NCI-H1417 (cell line): Measurements from ENCODE around the gene ANGEL1.

Source experiments
- DNase-seq, 3 experiments: peaks; one replicate each; lab custom pipeline; 2025; lab: John Stamatoyannopoulos, UW

ANGEL1 gene

DNA sequence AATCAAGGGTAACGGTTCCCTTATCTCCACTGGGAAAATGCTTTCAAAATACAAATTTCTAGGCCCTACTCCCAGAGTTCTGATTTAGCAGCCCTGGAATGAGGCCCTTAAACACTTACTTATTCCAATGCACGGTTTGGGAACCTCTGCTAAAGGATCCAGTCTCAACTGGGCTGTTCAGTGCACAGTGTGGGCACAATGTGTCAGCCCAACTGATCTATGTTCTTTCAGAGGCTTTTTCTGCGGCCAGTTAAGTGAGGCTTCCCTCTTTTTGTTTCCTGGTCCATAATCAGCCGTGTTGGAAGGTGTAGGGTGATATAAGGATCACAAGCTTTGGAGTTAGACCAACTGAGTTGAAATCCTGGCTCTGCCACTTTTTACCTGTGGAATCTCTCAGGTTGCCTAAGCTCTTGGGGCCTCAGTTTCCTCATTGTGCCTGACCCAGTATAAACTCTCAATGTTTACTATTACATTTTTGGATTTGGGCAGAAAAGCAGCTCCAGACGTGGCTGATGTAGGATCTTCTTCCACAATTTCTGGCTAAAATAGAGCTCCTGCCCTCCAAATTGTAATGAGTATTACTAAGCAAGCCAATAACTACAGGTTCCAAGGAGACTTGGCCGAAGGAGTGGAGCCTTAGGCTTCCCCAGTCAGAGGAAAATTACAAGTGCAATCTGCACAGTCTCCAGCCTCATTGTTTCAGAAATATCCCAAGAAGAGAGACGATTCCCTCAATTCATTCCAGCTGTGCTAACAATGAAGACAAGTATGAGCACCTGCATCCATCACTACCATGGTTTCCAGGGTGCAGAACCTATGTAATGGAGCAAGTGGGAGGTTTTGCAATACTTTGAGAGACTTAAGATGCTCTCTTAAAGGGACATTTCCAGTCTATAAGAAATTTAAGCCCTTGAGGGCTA lies 2.3 kb upstream of the ANGEL1 start:
- DNase-seq = peak in 1 of 3 experiments; percentile 20

DNA sequence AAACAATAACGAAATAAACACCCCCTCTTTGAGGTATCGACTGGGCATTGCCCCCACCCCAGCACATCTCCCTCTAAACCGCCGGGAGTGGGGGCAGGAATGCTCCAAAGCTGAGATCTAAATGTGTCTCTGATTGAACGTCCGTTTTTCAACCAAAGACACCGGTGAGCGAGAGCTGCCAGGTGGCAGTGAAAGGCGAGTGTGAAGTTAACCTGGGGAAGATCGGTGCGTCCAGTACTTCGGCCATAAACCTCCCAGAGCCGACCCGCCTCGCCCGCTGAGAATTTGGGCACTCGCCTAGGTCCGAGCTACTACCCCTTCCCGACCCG lies 625 bp downstream of the ANGEL1 start:
- DNase-seq = peak; percentile 31 to 67 (median 58)

DNA sequence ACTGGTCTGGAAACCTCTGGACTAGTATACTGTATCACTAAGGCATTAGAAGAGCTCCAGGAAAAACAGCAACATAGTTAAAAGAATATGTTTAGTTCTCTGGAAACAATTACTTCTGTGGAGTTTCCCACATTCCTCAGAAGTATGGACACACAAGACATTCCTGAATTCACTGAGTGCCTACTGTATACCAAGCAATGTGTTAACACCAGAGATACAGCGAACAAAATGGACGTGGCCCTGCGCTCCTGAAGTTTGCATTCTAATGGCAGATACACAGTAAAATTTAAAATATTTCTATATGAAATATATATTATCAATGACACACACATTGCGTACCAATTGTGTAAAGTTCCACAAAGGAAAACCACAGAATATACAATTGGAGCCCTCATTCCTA lies 1.1 kb downstream of the ANGEL1 start:
- peak in 1 of 3 experiments; percentile 35 for DNase-seq

DNA sequence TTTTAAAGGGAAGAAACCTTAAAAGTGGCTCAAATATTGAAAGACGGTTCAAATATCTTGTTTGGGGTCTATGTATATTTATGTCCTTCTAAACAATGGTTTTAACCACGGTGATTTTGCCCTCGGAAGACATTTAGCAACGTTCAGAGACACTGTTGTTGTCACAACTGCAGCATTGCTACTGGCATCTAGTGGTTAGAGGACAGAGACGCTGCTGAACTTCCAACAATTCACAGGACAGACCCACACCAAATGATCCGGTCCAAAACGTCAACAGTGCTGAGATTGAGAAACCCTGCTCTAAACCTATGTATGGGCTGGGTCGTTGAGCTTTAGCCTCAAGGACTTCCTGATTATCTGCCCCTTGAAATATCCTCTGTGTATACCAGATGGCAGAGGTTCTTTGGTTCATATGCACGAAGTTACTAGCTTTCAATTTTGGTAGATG lies 1.7 kb downstream of the ANGEL1 start:
- DNase-seq = peak in 2 of 3 experiments; percentile 13 to 32

DNA sequence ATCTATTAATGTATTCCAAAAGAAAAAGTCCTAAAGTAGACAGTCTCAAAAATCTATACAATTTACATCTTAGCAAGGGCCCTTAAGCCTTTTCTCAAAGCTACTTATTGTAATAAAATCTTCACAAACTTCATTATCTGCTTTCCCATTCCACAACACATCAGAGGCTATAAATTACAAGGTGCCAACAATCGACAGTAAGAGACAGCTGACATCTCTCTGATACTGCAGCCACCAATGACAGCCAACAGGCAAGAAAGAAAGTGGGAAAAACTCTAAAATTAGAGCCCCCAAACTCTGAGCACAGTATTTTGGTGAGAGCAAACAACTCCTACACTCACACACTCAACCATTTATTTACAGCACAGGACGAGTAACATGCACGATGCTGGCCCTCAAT lies 2.2 kb downstream of the ANGEL1 start:
- no peak for DNase-seq

DNA sequence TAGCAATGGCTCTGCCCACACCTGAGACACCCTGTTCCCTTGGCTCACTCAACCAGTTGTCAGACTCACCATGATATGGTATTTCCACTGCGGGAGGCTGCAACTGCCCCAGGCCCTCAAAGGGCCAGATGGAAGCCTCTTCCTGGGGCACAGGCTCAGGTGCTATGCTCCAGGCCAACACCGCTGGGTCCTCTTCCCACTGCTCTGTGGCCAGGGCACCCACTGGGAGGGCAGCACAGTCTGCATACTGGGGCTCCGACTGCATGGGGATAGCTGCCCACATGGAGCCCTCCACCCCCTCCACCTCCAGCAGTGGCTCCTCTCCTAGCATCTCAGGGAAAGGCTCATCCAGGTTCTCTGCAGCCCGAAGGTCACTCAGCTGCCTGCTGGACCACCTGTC lies 3.7 kb downstream of the ANGEL1 start:
- no peak for DNase-seq

DNA sequence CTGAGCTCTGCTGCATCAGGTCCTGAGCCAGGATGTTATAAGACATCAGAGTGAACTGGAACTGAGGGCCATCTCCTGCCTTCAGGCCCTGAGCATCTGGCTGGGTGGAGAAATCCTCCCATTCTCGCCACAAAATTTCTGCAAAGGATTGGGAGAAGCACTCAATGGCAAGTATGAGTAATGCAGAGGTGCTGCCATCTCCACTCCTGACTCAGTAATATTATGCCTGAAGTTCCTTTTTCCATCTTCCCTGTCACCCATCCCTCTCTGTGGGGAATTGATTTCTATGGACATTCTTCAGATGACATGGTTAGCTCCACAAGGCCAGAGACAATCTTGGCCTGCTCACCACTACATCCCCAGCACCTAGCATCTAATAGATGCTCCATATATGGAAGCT lies 4.7 kb downstream of the ANGEL1 start:
- no peak for DNase-seq

DNA sequence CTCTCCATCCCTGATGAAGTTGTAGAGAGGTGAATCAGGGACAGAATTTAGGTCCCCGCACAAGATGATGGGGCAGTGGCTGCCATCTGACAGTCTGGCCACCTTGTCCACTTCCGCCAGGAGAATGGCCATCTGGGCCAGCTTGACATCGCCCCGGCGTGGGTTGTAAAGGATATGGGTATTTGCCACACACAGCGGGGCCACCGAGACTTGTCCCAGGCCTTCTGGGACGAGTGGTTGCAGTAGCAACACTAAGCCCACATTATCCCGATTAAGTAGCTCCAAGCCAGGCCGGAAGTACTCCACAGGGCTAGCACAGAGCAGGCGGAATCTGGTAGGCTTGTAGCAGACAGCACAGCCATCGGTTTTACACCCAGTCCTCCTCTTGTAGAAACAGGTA lies 6.2 kb downstream of the ANGEL1 start:
- no peak for DNase-seq

DNA sequence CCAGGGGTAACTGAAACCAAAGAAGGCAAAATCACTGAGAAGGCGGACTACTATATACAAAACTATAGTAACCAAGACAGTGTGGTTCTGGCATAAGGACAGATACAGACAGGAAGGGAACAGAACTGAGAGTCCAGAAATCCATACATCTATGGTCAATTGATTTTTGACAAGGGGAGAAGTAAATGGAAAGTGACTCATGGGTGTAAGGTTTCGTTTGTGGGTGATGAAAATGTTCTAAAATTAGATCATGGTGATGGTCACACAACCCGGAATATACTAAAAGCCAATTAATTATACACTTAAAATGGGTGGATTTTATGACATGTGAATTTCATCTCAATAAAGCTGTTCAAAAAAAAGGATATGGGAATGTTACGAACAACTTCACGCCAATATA lies 18.7 kb downstream of the ANGEL1 start:
- no peak for DNase-seq

DNA sequence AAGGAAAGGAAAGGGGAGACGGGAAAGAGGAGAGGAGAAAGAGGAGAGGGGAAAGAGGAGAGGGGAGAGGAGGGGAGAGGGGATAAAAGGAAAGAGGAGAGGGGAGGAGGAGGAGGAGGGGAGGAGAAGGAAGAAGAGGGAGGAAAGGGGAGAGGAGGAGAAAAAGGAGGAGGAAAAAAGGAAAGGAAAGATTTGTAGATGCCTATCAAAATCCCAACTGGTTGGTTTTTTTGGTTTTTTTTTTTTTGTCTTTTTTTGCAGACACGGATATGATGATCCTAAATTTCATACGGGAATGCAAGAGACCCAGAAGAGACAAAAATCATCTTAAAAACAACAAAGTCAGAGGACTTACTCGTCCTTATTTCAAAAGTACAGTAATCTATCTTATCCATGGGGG lies 19.4 kb downstream of the ANGEL1 start:
- no peak for DNase-seq

DNA sequence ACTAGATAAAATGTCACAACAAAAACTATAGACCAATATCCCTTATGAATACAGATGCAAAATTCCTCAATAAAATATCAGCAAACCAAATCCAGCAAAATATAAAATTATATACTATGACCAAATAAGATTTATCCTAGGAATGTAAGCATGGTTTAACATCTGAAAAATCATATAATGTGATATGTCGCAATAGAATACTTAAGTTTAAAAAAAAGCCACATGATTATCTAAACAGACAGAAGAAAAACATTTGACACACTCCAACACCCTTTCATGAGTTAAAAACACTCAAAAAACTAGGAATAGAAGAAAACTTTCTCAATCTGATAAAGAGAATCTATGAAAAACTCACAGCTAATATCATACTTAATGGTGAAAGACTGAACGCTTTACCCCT lies 20.3 kb downstream of the ANGEL1 start:
- DNase-seq = no peak

DNA sequence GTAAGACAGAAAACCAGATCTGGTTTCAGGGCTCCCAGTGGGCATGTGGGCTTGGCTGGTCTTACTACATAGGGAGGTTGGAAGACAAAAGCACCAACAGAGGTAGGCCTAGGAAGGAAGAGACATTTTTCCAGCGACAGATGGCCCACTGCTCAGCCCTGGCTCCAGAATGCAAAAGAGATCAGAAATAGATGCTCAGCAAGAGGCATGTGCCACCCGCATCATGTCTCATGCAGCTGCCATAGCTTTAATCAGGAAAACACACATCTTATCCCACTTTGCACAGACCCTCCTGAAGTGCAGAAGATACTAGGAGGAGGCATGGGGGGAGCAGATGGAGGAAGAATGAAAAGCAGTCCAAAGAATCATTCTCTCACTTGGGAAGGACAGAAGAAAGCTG lies 26.1 kb downstream of the ANGEL1 start:
- DNase-seq = no peak

DNA sequence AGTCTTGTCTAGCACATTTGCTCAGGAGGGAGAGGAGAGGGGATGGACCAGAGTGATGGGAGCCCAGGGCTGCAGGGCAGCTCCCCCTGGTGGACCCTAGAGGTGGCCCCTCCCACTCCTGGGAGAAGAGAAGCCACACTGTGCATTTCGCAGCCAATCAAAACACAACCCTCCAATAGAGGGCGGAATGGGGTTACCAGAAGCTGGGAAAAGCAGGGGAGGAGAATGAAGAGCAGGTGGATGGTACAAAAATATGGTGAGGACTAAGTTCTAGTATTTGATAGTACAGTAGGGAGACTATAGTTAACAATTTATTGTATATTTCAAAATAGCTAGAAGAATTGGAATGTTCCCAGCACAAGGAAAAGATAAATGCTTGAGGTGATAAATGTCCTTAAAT lies 27.8 kb downstream of the ANGEL1 start:
- DNase-seq = peak; percentile 71 to 88 (median 75)

DNA sequence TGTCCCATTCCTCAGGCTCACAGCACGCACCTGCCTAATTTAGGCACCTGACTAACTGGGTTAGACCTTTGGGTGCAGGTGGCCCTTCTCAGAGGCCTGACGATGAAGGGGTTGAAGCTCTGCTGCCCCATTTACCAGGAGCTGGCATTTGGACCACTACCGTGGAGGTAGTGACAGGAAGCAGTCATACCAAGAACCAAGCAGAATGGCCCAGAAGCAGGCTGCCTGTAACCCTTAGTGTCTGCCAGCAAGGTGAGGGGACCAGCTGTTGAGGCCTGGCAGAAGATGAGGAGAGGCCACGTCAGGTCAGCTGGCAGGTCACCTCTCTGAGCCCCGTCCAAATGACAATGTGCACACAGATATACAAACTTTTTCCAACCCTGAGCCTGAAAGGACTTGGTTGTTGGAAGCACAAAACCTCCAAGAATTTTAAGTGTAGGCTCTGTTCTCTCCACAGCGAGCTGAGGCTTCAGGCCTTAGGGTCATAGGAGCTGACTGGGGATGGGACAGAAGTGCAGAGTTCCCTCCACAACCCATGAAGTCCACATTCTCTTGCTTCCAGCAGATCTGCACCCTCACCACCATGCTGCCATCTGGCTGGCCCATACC lies 28.3 kb downstream of the ANGEL1 start:
- DNase-seq = no peak

DNA sequence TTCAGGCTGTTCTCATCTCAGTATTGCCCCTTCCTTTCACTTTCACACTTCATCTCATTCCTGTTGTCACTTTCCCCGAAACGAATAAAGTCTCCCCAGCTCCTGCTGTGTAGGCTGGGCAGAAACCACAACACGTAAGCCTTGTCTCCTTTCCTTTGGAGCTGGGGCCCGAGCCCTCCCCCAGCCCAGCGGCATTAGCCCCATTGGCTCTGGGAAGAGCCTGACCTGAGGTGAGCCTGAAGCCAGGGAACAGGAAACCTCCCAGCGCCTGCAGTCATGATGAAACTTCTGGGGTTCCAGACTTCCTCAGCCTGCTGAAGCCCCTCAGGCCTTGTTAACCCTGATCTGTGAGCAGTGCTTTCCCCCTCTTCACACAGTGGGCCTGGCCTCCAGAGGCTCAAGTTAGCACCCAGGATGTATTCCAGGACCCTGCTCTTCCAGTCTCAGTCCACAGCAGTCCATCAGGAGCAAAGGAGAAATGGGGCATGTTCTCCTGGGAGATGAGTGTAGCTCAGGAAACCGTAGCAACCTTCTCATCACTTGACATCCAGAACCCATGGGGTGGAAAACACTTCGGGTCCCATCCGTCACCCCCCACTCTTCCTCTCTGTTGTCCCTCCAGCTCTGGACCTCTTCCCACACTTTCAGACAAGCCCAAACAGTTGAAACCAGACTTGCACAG lies 29.7 kb downstream of the ANGEL1 start:
- DNase-seq = no peak

DNA sequence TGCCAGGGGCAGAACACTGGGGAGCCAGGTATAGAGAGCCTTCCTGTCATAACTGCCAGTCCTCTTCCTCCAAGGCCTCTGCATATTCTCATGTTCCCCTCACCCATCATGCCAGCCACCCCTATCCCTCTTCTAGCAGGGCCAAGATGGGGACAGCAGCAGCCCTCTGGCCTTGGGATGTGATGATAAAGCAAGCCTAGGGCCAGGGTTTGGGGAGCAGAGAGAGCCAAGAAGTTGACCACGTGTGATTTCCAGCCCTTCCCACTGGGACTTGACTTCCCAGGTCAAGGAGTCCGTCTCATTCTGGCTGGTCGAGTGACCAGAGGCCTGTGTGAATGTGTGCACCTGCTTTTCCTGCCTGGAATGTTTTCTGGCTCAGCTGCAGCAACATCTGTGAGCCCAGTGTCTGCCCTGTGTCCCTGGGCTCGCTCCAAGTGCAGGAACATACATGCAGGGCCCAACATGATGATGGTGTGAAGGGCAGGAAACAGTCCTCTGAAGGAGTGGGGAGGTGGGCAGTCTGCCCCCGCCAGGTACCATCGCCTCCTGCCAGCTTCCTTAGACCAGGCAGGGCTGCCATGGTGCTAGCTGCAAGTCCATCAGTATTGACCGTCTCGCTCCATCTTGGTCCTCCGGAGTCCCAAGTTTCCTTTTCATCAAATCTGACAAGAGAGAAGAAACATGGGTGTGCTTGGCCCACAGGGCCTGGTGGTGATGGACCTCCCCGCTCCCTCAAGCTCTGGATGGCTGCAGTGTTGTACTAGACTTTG lies 30.4 kb downstream of the ANGEL1 start:
- DNase-seq = no peak

DNA sequence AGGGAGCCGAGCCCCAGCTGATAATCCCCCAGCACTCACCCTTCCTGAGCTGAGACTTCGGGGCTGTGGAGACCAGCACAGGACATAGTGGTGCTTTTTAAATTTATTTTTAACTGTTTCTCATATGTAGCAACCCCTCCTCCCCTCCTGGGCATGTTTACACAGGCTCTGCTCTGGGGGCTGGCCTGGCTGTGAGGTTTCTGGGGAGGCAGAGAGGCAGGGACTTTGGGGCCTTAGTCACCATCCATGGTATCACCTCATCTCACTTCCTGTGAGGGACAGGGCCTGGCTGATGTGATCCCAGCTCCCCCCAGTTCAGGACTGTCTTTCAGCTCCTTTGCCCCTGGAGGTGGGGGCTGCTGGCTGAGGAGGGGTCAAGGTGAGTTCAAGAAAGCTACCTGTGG lies 31.0 kb downstream of the ANGEL1 start:
- DNase-seq = no peak

DNA sequence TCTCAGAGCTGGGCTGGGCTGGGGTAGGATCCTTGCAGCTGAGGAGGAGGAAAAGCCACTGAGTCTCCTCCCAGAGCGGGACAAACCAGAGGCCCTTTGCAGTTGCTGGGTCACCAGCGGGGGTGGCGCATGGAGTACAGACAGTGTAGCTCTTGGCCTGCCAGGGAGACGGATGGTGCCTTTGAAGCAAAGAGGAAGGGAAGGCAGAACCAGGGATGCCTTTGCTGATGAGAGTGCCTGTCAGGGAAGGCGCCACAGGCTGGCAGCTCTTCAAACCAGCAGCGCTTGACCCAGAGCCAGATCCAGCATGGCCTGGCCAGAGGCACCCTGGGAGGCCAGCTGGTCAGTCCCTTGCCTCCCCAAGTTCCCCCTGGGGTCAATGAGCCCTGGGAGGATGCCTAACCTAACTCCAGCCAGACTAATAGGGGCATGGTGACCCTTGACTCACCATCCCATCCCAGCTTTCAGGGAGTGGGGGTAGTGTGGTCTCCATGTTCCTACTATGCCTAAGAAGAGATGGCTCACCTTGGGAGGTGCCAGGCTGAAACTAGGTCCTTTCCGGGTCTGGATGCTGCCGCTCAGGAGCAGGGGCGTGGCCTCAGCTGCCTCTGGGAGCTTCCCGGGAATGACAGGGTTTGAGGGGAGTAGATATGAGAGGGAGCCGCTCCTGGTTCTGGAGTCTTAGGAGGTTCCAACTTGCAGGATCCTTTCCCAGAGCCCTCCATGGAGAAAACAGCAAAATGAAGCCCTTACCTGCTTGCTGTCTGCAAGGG lies 31.6 kb downstream of the ANGEL1 start:
- no peak for DNase-seq

DNA sequence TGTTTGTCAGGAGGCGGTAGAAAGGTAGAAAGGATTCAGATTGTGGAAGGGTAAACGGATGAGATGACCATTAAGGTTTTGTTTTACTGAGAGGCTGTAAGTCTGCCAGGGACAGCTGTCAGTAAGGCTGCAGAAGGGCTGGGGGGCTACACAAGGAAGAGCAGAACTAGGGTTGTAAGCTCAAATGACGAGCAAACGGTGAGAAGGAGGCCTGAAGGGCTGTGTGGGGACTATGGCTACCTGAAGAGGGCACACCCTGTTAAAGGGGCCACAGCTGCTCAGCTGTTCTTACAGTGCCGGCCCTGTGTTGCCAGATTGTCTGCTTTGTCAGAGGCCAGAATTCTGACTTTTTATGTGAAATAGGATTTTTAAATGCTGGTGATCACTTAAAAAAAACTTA lies 32.3 kb downstream of the ANGEL1 start:
- peak in 1 of 3 experiments; percentile 14 for DNase-seq

DNA sequence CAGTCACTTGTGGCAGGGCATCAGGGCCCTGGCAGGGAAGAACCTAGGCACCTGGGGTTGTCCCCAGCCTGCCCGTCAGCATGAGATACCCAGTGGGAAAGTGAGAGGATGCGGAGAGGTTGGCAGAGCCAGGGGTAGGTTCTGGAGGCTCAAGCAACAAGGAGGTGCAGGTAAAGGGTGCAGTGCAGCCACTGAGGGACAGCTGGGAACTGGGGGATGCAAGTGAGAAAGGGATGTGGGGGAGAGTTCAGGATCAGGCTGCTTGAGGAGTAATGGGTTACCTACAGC lies 32.7 kb downstream of the ANGEL1 start:
- DNase-seq = no peak

DNA sequence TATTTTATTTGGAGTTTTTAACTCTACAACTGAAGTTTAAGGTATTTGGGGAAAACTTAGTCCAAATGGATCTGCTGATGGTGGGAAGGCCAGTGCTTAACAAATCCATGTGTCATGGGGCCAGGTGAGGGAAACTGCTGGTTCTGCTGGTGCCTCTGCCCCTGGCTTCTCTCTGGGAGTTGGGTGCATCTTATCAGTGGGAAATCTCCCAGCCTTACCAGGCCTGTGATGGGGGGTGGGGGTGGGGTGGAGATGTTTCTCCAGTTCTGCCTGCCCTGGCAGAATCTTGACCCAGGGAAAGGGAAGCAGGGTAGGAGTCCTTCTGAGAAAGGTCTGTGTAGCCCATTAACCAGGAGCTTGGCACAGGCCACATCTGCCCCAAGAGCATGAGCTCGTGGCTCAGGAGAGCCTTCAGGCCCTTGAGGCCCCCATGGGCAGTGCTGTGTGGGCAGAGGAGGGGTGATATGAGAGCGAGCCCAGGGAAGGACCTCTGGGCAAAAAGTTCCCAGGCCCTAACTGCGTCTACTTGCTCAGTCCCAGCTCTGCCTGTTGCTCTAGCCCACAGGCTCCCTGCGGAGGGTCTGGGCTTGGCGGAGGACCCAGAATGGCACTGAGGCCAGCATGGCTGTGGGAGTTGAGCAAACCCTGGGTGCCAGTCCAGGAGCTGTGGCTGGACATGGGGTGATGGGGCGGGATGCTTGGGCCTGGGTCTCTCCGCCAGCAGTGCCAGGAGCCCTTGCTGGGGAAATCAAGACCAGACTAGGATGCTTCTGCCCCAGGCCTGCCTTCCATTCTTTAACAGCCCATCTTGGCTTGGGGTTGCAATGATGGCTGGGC lies 33.2 kb downstream of the ANGEL1 start:
- no peak for DNase-seq
